Endothelial cell of umbilical vein (primary cell): ENCODE results near the gene TBC1D9B. TPM values are rescaled to one million over a fixed set of nuclear protein-coding genes. Genes with fewer than 3 reads are reported as not detected.

Source experiments
- BruUV-seq: library from RNA; stranded (reverse); fragments of 400-500 nt; replicated peaks from 2 replicates; lab custom pipeline; 2021; lab: Mats Ljungman, UMichigan
- CTCF ChIA-PET: fragments of 300-600, 350-600 bp; sonication (Branson Sonifier 250); formaldehyde crosslinking; loops from one replicate; lab custom pipeline; 2021; ENCODE audit warnings: antibody characterized with exemption, inconsistent platforms; lab: Charles Lee
- POLR2A ChIA-PET: fragments of 300-600, 350-600 bp; sonication (Branson Sonifier 250); formaldehyde crosslinking; loops from one replicate; lab custom pipeline; 2021; ENCODE audit warnings: antibody characterized with exemption, inconsistent platforms; lab: Charles Lee
- DNase-seq: peaks from one replicate; pipeline ENCODE4 v3.0.0-alpha.2; 2011; ENCODE audit warnings: low read depth, low spot score
- FAIRE-seq: peaks from 2 replicates; lab custom pipeline; 2011; peaks lifted over from hg19 to GRCh38; lab: Jason Lieb, UNC
- H2AFZ ChIP-seq: 2 replicates; pipeline ENCODE4 v1.6.0; 2012; ENCODE audit warnings: low read depth, low read length, control low read depth, inconsistent platforms
- H3K27ac ChIP-seq: 2 replicates; pipeline ENCODE4 v1.5.1; 2011; ENCODE audit warnings: low read depth, mild to moderate bottlenecking, control low read depth, low read length, moderate library complexity; ENCODE audit not compliant: insufficient read depth
- H3K27me3 ChIP-seq, 2 experiments: 2 replicates each; pipeline versions ENCODE4 v1.6.0 to v1.6.1; 2011; ENCODE audit warnings: low read length in 2 of 2, mixed read lengths in 1 of 2; ENCODE audit not compliant: control insufficient read depth in 2 of 2, insufficient read depth in 2 of 2
- H3K36me3 ChIP-seq, 2 experiments: 2 replicates in 1 of 2; 3 replicates in 1 of 2; pipeline ENCODE4 v1.5.1; 2011; ENCODE audit warnings: low read length in 2 of 2, mild to moderate bottlenecking in 1 of 2, moderate library complexity in 1 of 2; ENCODE audit not compliant: control insufficient read depth in 2 of 2, insufficient read depth in 2 of 2; ENCODE audit errors: extremely low read depth in 1 of 2
- H3K4me1 ChIP-seq: 3 replicates; pipeline ENCODE4 v1.5.1; 2011; ENCODE audit warnings: mild to moderate bottlenecking, low read length; ENCODE audit not compliant: control insufficient read depth, insufficient read depth; ENCODE audit errors: extremely low read depth
- H3K4me2 ChIP-seq: 2 replicates; pipeline ENCODE4 v1.6.1; 2011; ENCODE audit warnings: low read length, control low read depth, mixed read lengths; ENCODE audit not compliant: insufficient read depth
- H3K4me3 ChIP-seq, 3 experiments: fragments of 200-600 bp in 1 of 3; sonication (generic), shearing (Covaris generic) in 1 of 3; replicated peaks in 1 of 3; 2 replicates each; pipeline ENCODE4 v1.5.1; 2011 to 2016; ENCODE audit warnings: control low read depth in 3 of 3, low read length in 3 of 3, mild to moderate bottlenecking in 2 of 3, inconsistent platforms in 1 of 3, low read depth in 1 of 3, moderate library complexity in 1 of 3; ENCODE audit not compliant: insufficient read depth in 1 of 3
- H3K79me2 ChIP-seq: 2 replicates; pipeline ENCODE4 v1.6.0; 2012; ENCODE audit warnings: low read length, inconsistent platforms; ENCODE audit not compliant: control insufficient read depth, insufficient read depth
- H3K9ac ChIP-seq: replicated peaks from 2 replicates; pipeline ENCODE3; 2011; ENCODE audit warnings: low read length, control low read depth; ENCODE audit not compliant: insufficient read depth; ENCODE audit errors: extremely low read depth
- H3K9me1 ChIP-seq: replicated peaks from 3 replicates; pipeline ENCODE4 v1.6.0; 2011; ENCODE audit warnings: mild to moderate bottlenecking, low read length; ENCODE audit not compliant: control insufficient read depth, insufficient read depth; ENCODE audit errors: extremely low read depth
- H3K9me3 ChIP-seq: replicated peaks from 2 replicates; pipeline ENCODE4 v1.5.1; 2012; ENCODE audit warnings: low read length, inconsistent platforms; ENCODE audit not compliant: control insufficient read depth, insufficient read depth
- H4K20me1 ChIP-seq: replicated peaks from 2 replicates; pipeline ENCODE3; 2011; ENCODE audit warnings: mild to moderate bottlenecking, low read length; ENCODE audit not compliant: control insufficient read depth, insufficient read depth; ENCODE audit errors: extremely low read depth
- EZH2 ChIP-seq: IDR thresholded peaks from 2 replicates; pipeline ENCODE4 v1.6.1; 2012; ENCODE audit warnings: borderline replicate concordance, low read depth, mild to moderate bottlenecking, moderate library complexity, low read length, inconsistent platforms; ENCODE audit not compliant: severe bottlenecking
- FOS ChIP-seq: IDR thresholded peaks from 2 replicates; pipeline ENCODE4 v1.6.1; 2011; ENCODE audit warnings: mild to moderate bottlenecking, low read length, moderate library complexity, borderline replicate concordance; ENCODE audit not compliant: insufficient read depth
- GATA2 ChIP-seq: IDR thresholded peaks from 2 replicates; pipeline ENCODE4 v1.7.0; 2011; ENCODE audit warnings: low read depth, mild to moderate bottlenecking, moderate library complexity, mixed read lengths, low read length; ENCODE audit not compliant: insufficient read length, insufficient read depth
- JUN ChIP-seq: IDR thresholded peaks from 2 replicates; pipeline ENCODE4 v1.6.1; 2011; ENCODE audit warnings: borderline replicate concordance, low read depth; ENCODE audit not compliant: insufficient read length, insufficient read depth
- MAX ChIP-seq: IDR thresholded peaks from 2 replicates; pipeline ENCODE4 v1.6.1; 2011; ENCODE audit not compliant: insufficient read depth, insufficient read length
- MYC ChIP-seq: IDR thresholded peaks from one replicate; pipeline ENCODE4 v1.6.1; 2011; ENCODE audit warnings: mild to moderate bottlenecking, low read depth, low read length
- POLR2A ChIP-seq: IDR thresholded peaks from 2 replicates; pipeline ENCODE4 v1.6.1; 2012; ENCODE audit warnings: low read depth, mild to moderate bottlenecking, control low read depth, low read length
- POLR2AphosphoS5 ChIP-seq: IDR thresholded peaks from 2 replicates; pipeline ENCODE4 v1.6.1; 2012; ENCODE audit warnings: low read depth, mild to moderate bottlenecking, control low read depth, low read length, moderate library complexity; ENCODE audit not compliant: insufficient read depth
- dilution Hi-C: fragments of 300-500 bp; cut with MboI; formaldehyde crosslinking; loops from one replicate; pipeline ENCODE4 v1.15.0; 2019; ENCODE audit warnings: low sequenced_read_pairs; ENCODE audit not compliant: extremely low pct_ligation_motif_present
- intact Hi-C: fragments of 100-400 bp; cut with micrococcal nuclease; formaldehyde crosslinking; loops from one replicate; pipeline ENCODE4 v1.10.0; 2022
- polyA plus RNA-seq, 4 experiments: library from polyadenylated mRNA; depleted of rRNA in 3 of 4; stranded (reverse) in 3 of 4; unstranded in 1 of 4; fragments of >200 nt; gene quantifications; 2 replicates each; pipeline versions ENCODE4 v1.2.1 to v1.2.3, GENCODE V29; 2011 to 2012; ENCODE audit warnings: missing spikeins in 1 of 4
- total RNA-seq: library from RNA; stranded (reverse); gene quantifications from 2 replicates; pipeline ENCODE4 v1.2.3, GENCODE V29; 2021
- TF ChIP-seq, protein P1 (sequence below), 2 donors: IDR thresholded peaks; 1 replicate in 1 of 2; 2 replicates in 1 of 2; pipeline ENCODE4 v1.5.1; 2011; ENCODE audit warnings: low read length in 2 of 2, mild to moderate bottlenecking in 2 of 2, moderate library complexity in 2 of 2, control low read depth in 1 of 2, inconsistent platforms in 1 of 2, low read depth in 1 of 2; ENCODE audit not compliant: insufficient read depth in 1 of 2; ENCODE audit errors: extremely low read depth in 1 of 2

The TBC1D9B gene
- total and polyA plus RNA-seq, 2 donors (not counting 3 experiments of a cell fraction or from before 2014, with no cell fraction given), result 82.8 to 150 TPM

DNA sequence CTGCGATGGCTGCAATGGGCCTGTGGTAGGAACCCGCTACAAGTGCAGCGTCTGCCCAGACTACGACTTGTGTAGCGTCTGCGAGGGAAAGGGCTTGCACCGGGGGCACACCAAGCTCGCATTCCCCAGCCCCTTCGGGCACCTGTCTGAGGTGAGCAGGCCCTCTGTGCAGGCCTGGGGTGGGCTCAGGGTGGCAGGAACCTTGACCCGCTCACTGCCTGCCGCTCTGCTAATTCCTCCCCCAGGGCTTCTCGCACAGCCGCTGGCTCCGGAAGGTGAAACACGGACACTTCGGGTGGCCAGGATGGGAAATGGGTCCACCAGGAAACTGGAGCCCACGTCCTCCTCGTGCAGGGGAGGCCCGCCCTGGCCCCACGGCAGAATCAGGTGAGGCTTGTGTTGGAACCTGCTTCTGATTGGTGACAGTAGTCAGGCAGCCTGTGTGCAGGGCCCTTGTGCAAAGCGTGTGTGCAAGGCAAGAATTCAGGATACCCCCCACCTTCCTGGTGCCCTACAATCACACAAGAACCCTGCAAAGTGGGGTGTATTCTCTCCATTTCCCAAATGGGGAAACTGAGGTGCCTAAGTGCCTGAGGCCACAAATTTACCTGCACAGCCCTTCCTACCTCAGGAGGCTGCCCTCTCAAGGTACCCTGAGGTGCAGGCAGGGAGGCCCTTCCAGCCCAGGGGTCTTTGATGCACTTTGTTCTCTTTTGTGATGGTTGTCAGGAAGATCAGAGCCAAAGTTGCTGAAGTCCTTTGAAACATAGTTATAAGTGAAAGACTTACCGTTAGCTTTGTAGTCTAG, 83.6 kb downstream of the TBC1D9B start:
- Histone ChIP-seq H3K9me3 (no peaks in the 10 kb centered on the region), H3K27me3 (no peaks in the 10 kb centered on the region), H3K9ac (no peak overlapping the region), H3K79me2 (peaks cover 56% of the 10 kb centered on the region), H4K20me1 (peaks cover 10% of the 10 kb centered on the region), H3K4me1 (peaks cover 28% of the 10 kb centered on the region), H3K9me1 (no peaks in the 10 kb centered on the region), H3K27ac (no peak overlapping the region), H3K4me3 (no peak overlapping the region), H3K36me3 (peaks cover 29 to 49% of the 10 kb centered on the region in 2 experiments), H2AFZ (no peak overlapping the region), H3K4me2 (no peak overlapping the region)
- ChIA-PET POLR2A (no interaction called here), CTCF (no interaction called here)
- FAIRE-seq (no peak), DNase-seq (no peak)
- TF ChIP-seq, protein P1, sequence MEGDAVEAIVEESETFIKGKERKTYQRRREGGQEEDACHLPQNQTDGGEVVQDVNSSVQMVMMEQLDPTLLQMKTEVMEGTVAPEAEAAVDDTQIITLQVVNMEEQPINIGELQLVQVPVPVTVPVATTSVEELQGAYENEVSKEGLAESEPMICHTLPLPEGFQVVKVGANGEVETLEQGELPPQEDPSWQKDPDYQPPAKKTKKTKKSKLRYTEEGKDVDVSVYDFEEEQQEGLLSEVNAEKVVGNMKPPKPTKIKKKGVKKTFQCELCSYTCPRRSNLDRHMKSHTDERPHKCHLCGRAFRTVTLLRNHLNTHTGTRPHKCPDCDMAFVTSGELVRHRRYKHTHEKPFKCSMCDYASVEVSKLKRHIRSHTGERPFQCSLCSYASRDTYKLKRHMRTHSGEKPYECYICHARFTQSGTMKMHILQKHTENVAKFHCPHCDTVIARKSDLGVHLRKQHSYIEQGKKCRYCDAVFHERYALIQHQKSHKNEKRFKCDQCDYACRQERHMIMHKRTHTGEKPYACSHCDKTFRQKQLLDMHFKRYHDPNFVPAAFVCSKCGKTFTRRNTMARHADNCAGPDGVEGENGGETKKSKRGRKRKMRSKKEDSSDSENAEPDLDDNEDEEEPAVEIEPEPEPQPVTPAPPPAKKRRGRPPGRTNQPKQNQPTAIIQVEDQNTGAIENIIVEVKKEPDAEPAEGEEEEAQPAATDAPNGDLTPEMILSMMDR (IDR thresholded peaks at IDR 0.05; ENCODE audit: extremely low read depth in 1 of 2, insufficient read depth in 1 of 2, low read depth in 1 of 2, low read length in 2 of 2), result no peak
- TF ChIP-seq POLR2A (no peak), GATA2 (no peak), MYC (no peak), FOS (no peak), EZH2 (no peak), POLR2AphosphoS5 (no peak), JUN (no peak), MAX (no peak)
- no TSS peak for BruUV-seq
- dilution Hi-C loops (no loop called here), intact Hi-C loops (loop anchor here (5.0 kb wide), 2 partner anchors 248 to 267 kb away; partner anchors contain the start of gene RNF130)
